OCI-LY7 (cell line): ENCODE results near the gene EVA1C. TPM values are rescaled to one million over a fixed set of nuclear protein-coding genes. Genes with fewer than 3 reads are reported as not detected.

Experiments used
- BruUV-seq: library from RNA; stranded (reverse); fragments of 400-500 nt; replicated peaks from 2 replicates; lab custom pipeline; 2021; lab: Mats Ljungman, UMichigan
- CTCF ChIA-PET: fragments of 300-600 bp; sonication (Branson Sonifier 250); formaldehyde crosslinking; loops from one replicate; lab custom pipeline; 2022; ENCODE audit warnings: antibody characterized with exemption; ENCODE audit not compliant: unreplicated experiment; lab: Charles Lee
- POLR2A ChIA-PET: fragments of 300-600 bp; sonication (Branson Sonifier 250); formaldehyde crosslinking; loops from one replicate; lab custom pipeline; 2022; ENCODE audit warnings: antibody characterized with exemption; lab: Charles Lee
- DNase-seq: peaks from one replicate; pipeline ENCODE4 v3.0.0-alpha.2; 2015; ENCODE audit warnings: low spot score
- H2AFZ ChIP-seq: fragments of 200-600 bp; sonication (generic), shearing (Covaris generic); 2 replicates; pipeline ENCODE4 v1.6.1; 2014; ENCODE audit warnings: mild to moderate bottlenecking, antibody characterized with exemption, low read length, moderate library complexity
- H3K27ac ChIP-seq: fragments of 200-600 bp; sonication (generic); 2 replicates; pipeline ENCODE4 v1.5.1; 2014; ENCODE audit warnings: mixed run types, low read depth, mild to moderate bottlenecking, moderate library complexity, low read length, inconsistent platforms; ENCODE audit not compliant: poor library complexity, severe bottlenecking
- H3K36me3 ChIP-seq: fragments of 200-600 bp; sonication (generic); 2 replicates; pipeline ENCODE4 v1.6.1; 2014; ENCODE audit warnings: mild to moderate bottlenecking, antibody characterized with exemption, low read length, moderate library complexity, mixed read lengths; ENCODE audit not compliant: insufficient read depth
- H3K4me1 ChIP-seq: fragments of 200-600 bp; sonication (generic); 2 replicates; pipeline ENCODE4 v1.5.1; 2014; ENCODE audit warnings: mild to moderate bottlenecking, low read length; ENCODE audit not compliant: insufficient read depth, poor library complexity, severe bottlenecking
- H3K4me2 ChIP-seq: fragments of 200-600 bp; sonication (generic); 2 replicates; pipeline ENCODE4 v1.6.1; 2014; ENCODE audit warnings: mild to moderate bottlenecking, low read length
- H3K4me3 ChIP-seq: fragments of 200-600 bp; sonication (generic); 2 replicates; pipeline ENCODE4 v1.5.1; 2014; ENCODE audit warnings: mild to moderate bottlenecking, low read depth, low read length; ENCODE audit not compliant: poor library complexity, severe bottlenecking
- H3K79me2 ChIP-seq: fragments of 200-600 bp; sonication (generic); 2 replicates; pipeline ENCODE4 v1.6.1; 2016; ENCODE audit warnings: low read depth, mild to moderate bottlenecking, low read length, moderate library complexity, mixed read lengths; ENCODE audit not compliant: insufficient read depth
- H3K9me2 ChIP-seq: fragments of 200-600 bp; sonication (generic); 2 replicates; pipeline ENCODE4 v1.6.1; 2016; ENCODE audit warnings: mild to moderate bottlenecking, low read length, mixed read lengths; ENCODE audit not compliant: insufficient read depth
- H3K9me3 ChIP-seq: fragments of 200-600 bp; sonication (generic); 2 replicates; pipeline ENCODE4 v1.6.1; 2014; ENCODE audit warnings: mild to moderate bottlenecking, mixed run types, low read length, mixed read lengths
- H4K20me1 ChIP-seq: fragments of 200-600 bp; sonication (generic); 2 replicates; pipeline ENCODE4 v1.6.1; 2014; ENCODE audit warnings: mild to moderate bottlenecking, antibody characterized with exemption, low read length, moderate library complexity, mixed read lengths; ENCODE audit not compliant: insufficient read depth
- CTCF ChIP-seq: fragments of 200-600 bp; sonication (generic); conservative IDR thresholded peaks from 2 replicates; pipeline ENCODE4 v1.5.1; 2014; ENCODE audit warnings: mild to moderate bottlenecking, antibody characterized with exemption, low read length, moderate library complexity, mixed read lengths
- EZH2phosphoT487 ChIP-seq: fragments of 200-600 bp; sonication (generic); IDR thresholded peaks from 2 replicates; pipeline ENCODE4 v1.6.1; 2018; ENCODE audit warnings: low read depth, borderline replicate concordance, mild to moderate bottlenecking, mixed run types, antibody characterized with exemption, low read length, moderate library complexity, mixed read lengths
- intact Hi-C: fragments of 100-400 bp; cut with micrococcal nuclease; formaldehyde crosslinking; loops from one replicate; pipeline ENCODE4 v1.10.0; 2022; ENCODE audit not compliant: unreplicated experiment
- total RNA-seq, 2 experiments: library from RNA; depleted of rRNA in 1 of 2; stranded (reverse); fragments of >200 nt in 1 of 2; shearing (Covaris generic) in 1 of 2; gene quantifications; 2 replicates each; pipeline ENCODE4 v1.2.3, GENCODE V29; 2014 to 2022

The EVA1C gene
- total RNA-seq, 2 experiments from 2014 or later, result not detected

DNA sequence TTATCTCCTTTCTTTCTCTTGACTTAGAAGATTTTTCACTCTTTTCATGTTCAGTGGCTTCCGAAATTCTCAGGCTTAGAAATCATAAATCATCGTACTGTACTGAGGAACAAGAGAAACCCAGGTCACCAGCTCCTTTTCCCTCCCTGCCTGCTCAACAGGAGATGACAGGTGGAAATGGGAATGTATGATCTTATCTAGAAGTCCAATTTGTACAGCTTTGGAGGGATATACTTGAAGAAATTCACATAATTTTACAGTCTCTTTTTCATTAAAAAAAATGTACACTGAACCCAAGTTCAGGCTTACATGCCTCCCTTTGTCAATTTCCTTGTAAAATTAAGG, 11.7 kb downstream of the EVA1C start:
- intact Hi-C loops, result no loop called here
- ChIA-PET CTCF (no interaction called here), POLR2A (no interaction called here)
- H3K4me3 ChIP-seq, result no peak overlapping the region
- H2AFZ ChIP-seq, result no peak overlapping the region
- no peaks in the 10 kb centered on the region for H3K36me3 ChIP-seq
- H3K79me2 ChIP-seq, result no peaks in the 10 kb centered on the region
- H3K4me2 ChIP-seq, result no peak overlapping the region
- TF ChIP-seq CTCF (no peak), EZH2phosphoT487 (no peak)
- no TSS peak for BruUV-seq
- H3K9me3 ChIP-seq, result no peaks in the 10 kb centered on the region
- H3K9me2 ChIP-seq, result no peaks in the 10 kb centered on the region
- DNase-seq, result no peak
- H3K27ac ChIP-seq, result no peak overlapping the region
- H4K20me1 ChIP-seq, result no peaks in the 10 kb centered on the region
- no peaks in the 10 kb centered on the region for H3K4me1 ChIP-seq

DNA sequence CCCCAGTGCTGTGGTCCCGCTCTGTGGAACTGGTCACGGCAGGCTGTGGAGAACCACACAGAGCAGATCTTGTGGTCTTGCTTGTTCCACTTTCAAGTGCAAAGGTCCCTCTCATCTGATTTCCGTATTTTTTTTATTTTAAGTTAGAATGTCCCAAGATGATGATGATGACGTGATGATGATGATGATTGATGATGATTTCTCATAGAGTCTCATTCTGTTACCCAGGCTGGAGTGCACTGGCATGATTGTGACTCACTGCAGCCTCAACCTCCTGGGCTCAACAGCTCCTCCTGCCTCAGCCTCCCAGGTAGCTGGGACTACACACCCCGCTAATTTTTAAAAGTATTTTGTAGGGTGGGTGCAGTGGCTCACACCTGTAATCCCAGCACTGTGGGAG, 12.2 kb downstream of the EVA1C start:
- POLR2A ChIA-PET, result no interaction called here
- no peaks in the 10 kb centered on the region for H3K79me2 ChIP-seq

DNA sequence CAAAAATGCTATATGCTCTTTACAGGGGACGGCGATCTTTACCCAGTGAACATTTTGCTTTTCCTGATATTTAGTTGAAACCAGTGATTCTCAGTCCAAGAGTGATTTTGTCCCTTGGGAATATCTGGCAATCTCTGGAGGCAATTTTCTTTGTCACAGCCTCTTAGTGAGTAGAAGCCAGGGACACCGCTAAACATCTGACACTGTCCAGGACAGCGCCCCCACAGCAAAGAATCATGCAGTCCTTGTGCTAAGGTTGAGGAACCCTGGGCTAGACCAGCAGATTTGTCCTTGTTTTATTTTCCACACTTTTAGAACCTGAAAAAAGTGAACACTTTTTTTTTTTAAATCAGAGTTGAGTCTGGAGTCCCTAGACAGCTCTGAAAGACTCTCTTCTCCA, 13.1 kb downstream of the EVA1C start:
- no peak overlapping the region for H3K4me2 ChIP-seq

More for the DNA sequence above, 12.2 kb downstream of the EVA1C start:
- CTCF ChIA-PET, result no interaction called here
- Histone ChIP-seq H3K4me2 (no peak overlapping the region), H3K4me1 (no peaks in the 10 kb centered on the region), H3K36me3 (no peaks in the 10 kb centered on the region), H4K20me1 (no peaks in the 10 kb centered on the region), H2AFZ (no peak overlapping the region), H3K4me3 (no peak overlapping the region), H3K9me2 (no peaks in the 10 kb centered on the region), H3K9me3 (no peaks in the 10 kb centered on the region), H3K27ac (no peak overlapping the region)
- no TSS peak for BruUV-seq
- intact Hi-C loops, result no loop called here
- no peak for TF ChIP-seq EZH2phosphoT487
- no peak for TF ChIP-seq CTCF
- DNase-seq, result no peak

More for the DNA sequence above, 13.1 kb downstream of the EVA1C start:
- intact Hi-C loops, result no loop called here
- H3K9me3 ChIP-seq, result no peaks in the 10 kb centered on the region
- no peak overlapping the region for H3K4me3 ChIP-seq
- H3K27ac ChIP-seq, result no peak overlapping the region
- TF ChIP-seq EZH2phosphoT487, result no peak
- 0 out of 2 replicates have a peak, but pooled peaks have one; percentile 23 for TF ChIP-seq CTCF
- no peaks in the 10 kb centered on the region for H3K4me1 ChIP-seq
- no TSS peak for BruUV-seq
- no peaks in the 10 kb centered on the region for H4K20me1 ChIP-seq
- ChIA-PET CTCF (no interaction called here), POLR2A (interaction anchor here (0.7 kb wide), 1 partner anchor 365 kb away, joined by 5 read pairs; no protein-coding TSS in a partner anchor)
- no peak overlapping the region for H2AFZ ChIP-seq
- H3K36me3 ChIP-seq, result no peaks in the 10 kb centered on the region
- H3K9me2 ChIP-seq, result no peaks in the 10 kb centered on the region
- no peak for DNase-seq
- H3K79me2 ChIP-seq, result no peaks in the 10 kb centered on the region
